ENCODE data around the gene STEAP1.
"Not testable (repeated sequence)": the region's sequence is repeated elsewhere in the genome, so short reads cannot be mapped to it uniquely, and the experiment has no call there.

DNA sequence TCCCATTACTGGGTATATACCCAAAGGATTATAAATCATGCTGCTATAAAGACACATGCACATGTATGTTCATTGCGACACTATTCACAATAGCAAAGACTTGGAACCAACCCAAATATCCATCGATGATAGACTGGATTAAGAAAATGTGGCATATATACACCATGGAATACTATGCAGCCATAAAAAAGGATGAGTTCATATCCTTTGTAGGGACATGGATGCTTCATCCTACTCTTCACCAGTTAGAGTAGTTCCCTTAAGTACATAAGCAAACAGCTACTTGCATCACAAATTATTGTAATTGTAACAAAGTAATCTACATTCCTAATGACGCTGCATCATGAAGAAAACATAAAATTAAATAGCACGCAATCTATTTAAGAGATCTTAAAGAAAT lies 32.0 kb downstream of the STEAP1 start:
- TF ChIP-seq, protein P1, sequence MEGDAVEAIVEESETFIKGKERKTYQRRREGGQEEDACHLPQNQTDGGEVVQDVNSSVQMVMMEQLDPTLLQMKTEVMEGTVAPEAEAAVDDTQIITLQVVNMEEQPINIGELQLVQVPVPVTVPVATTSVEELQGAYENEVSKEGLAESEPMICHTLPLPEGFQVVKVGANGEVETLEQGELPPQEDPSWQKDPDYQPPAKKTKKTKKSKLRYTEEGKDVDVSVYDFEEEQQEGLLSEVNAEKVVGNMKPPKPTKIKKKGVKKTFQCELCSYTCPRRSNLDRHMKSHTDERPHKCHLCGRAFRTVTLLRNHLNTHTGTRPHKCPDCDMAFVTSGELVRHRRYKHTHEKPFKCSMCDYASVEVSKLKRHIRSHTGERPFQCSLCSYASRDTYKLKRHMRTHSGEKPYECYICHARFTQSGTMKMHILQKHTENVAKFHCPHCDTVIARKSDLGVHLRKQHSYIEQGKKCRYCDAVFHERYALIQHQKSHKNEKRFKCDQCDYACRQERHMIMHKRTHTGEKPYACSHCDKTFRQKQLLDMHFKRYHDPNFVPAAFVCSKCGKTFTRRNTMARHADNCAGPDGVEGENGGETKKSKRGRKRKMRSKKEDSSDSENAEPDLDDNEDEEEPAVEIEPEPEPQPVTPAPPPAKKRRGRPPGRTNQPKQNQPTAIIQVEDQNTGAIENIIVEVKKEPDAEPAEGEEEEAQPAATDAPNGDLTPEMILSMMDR (IDR thresholded peaks at IDR 0.05; ENCODE audit: poor library complexity): not testable (repeated sequence)
- TF ChIP-seq EZH2 (IDR thresholded peaks at IDR 0.05; ENCODE audit: borderline replicate concordance); EZH2phosphoT487 (IDR thresholded peaks at IDR 0.05; ENCODE audit: low read depth, severe bottlenecking, unreplicated experiment): not testable (repeated sequence)
